ENCODE data around the gene EWSR1. TPM values are rescaled to one million over a fixed set of nuclear protein-coding genes. Genes with fewer than 3 reads are reported as not detected.

The EWSR1 gene
- total and polyA plus RNA-seq, 2 of the 4 experiments (the other 2 are of a cell fraction) = 243 to 518 TPM

- Histone ChIP-seq H3K27me3 (ENCODE audit: control insufficient read depth, insufficient read depth, low read length) (no peaks in the 10 kb centered on the region), H2BK5ac (ENCODE audit: low read depth, low read length, poor library complexity, severe bottlenecking) (no peak overlapping the region), H3K79me1 (ENCODE audit: low read depth in 1 of 2, low read length in 2 of 2) (no peaks in the 10 kb centered on the region), H3K4me1 (ENCODE audit: control insufficient read depth, insufficient read depth, low read length) (no peaks in the 10 kb centered on the region), H4K91ac (ENCODE audit: insufficient read depth, low read depth, low read length) (no peak overlapping the region), H2AK5ac (ENCODE audit: low read depth, low read length) (no peak overlapping the region), H3K27ac (ENCODE audit: insufficient read depth, low read length) (no peak overlapping the region), H3K23ac (ENCODE audit: low read depth, low read length) (no peak overlapping the region), H3K4ac (ENCODE audit: low read depth, low read length) (no peak overlapping the region), H3K36me3 (ENCODE audit: control insufficient read depth, insufficient read depth, low read length) (peaks cover 61% of the 10 kb centered on the region), H2BK15ac (ENCODE audit: low read depth, low read length) (no peak overlapping the region), H2BK120ac (ENCODE audit: low read depth, low read length) (no peak overlapping the region), H3K4me2 (ENCODE audit: low read depth, low read length) (no peak overlapping the region), H4K5ac (ENCODE audit: low read depth, low read length) (no peak overlapping the region), H3K14ac (replicated peaks; ENCODE audit: low read depth, low read length) (no peak overlapping the region), H3K18ac (ENCODE audit: low read depth, low read length) (no peak overlapping the region), H2AK9ac (replicated peaks; ENCODE audit: low read depth, low read length, poor library complexity) (no peak overlapping the region), H3K9ac (ENCODE audit: low read depth, low read length) (no peak overlapping the region), H2AFZ (replicated peaks; ENCODE audit: low read length, poor library complexity) (no peak overlapping the region), H3K4me3 (ENCODE audit: insufficient read depth, low read depth, low read length) (no peak overlapping the region), H4K8ac (ENCODE audit: low read depth in 2 of 2, low read length in 2 of 2) (no peak overlapping the region), H3K56ac (ENCODE audit: extremely low read depth, insufficient read depth, low read length) (no peak overlapping the region), H4K20me1 (ENCODE audit: insufficient read depth, low read length) (peaks cover 10% of the 10 kb centered on the region; the same call in 1 of the 2 replicates), H2BK20ac (ENCODE audit: low read depth, low read length) (no peak overlapping the region), H3K9me3 (ENCODE audit: control insufficient read depth, insufficient read depth, low read length) (no peaks in the 10 kb centered on the region), H3K9me1 (ENCODE audit: insufficient read depth, low read length) (no peaks in the 10 kb centered on the region)
- CTCF ChIA-PET = no interaction called here
- POLR2A ChIA-PET (ENCODE audit: unreplicated experiment) = no interaction called here
- in situ Hi-C loops (cut with MboI; ENCODE audit: low sequenced_read_pairs) (no loop called here), dilution Hi-C loops (cut with HindIII; ENCODE audit: low sequenced_read_pairs, unreplicated experiment) (no loop called here), intact Hi-C loops (cut with micrococcal nuclease) (no loop called here)
- 96% methylated on average over 2 of the region's 2 CpGs; no CpG with 5 or more reads in 1 of the 2 experiments for WGBS, 2 experiments (ENCODE audit: extremely low coverage in 2 of 2, insufficient read length in 1 of 2)
- TF ChIP-seq SMC3 (IDR thresholded peaks at IDR 0.05; ENCODE audit: low read depth, low read length) (no peak), CHD1 (IDR thresholded peaks at IDR 0.05; ENCODE audit: low read depth, low read length) (no peak), ELK1 (IDR thresholded peaks at IDR 0.05; ENCODE audit: borderline replicate concordance, low read depth, low read length) (no peak), BHLHE40 (IDR thresholded peaks at IDR 0.05; ENCODE audit: low read depth, low read length) (no peak), CEBPB (IDR thresholded peaks at IDR 0.05; ENCODE audit: low read depth, low read length) (no peak), MAFK (IDR thresholded peaks at IDR 0.05; ENCODE audit: low read depth, low read length) (no peak), FOS (IDR thresholded peaks at IDR 0.05; ENCODE audit: low read depth, low read length) (no peak), POLR2A (IDR thresholded peaks at IDR 0.05; ENCODE audit: low read depth, low read length) (no peak), MAZ (IDR thresholded peaks at IDR 0.05; ENCODE audit: borderline replicate concordance, low read depth, low read length) (no peak), CTCF (conservative IDR thresholded peaks at IDR 0.05; ENCODE audit: low read depth, low read length) (no peak), RFX5 (IDR thresholded peaks at IDR 0.05; ENCODE audit: low read depth, low read length) (no peak), RAD21 (IDR thresholded peaks at IDR 0.05; ENCODE audit: low read length) (no peak), RCOR1 (IDR thresholded peaks at IDR 0.05; ENCODE audit: insufficient replicate concordance, low read length) (no peak), USF2 (IDR thresholded peaks at IDR 0.05; ENCODE audit: low read depth, low read length) (no peak), NFE2L2 (IDR thresholded peaks at IDR 0.05; ENCODE audit: low read depth, low read length) (no peak)
- no peak for DNase-seq
- ATAC-seq (ENCODE audit: low read depth) = no peak
- BruUV-seq (replicated peaks) = no TSS peak
These were observed 80.0 kb downstream of the EWSR1 start for GRCh38 chr22:29348041-29348440.

All from IMR-90 (cell line).